ENCODE results near the gene SSRP1. TPM values are rescaled to one million over a fixed set of nuclear protein-coding genes. Genes with fewer than 3 reads are reported as not detected.

The SSRP1 gene
- total and polyA plus RNA-seq, 2 of the 13 experiments (the other 11 are each of a cell fraction or from before 2014, with no cell fraction given), result 93.6 to 129 TPM

DNA sequence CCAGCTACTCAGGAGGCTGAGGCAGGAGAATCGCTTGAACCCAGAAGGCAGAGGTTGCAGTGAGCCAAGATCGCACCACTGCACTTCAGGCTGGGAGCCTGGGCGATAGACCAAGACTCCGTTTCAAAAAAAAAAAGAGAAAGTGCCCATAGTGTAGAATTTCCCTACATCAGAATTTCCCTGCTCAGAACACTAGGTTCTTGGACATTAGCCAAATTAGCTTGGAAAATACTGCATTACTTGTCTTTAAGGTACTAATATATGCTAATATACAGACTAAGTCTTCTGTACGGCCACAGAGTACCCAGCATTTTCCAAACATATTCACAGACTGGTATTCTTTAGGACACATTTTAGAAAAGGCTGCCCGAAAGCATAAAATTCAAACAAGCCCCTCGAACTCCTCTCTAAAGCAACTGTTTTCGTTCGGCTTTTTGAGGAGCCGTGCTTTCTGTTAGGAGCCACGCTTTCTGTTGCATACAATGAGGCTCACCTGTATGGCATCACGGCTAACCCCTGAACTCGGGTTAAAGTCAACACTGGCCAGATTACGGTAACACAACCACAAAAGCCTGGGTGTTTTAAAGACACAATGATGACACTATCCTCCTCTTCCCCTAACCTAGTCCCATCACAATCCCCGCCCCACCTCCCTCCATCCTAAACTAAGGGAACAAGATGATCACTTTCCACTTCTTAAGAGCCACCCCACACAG lies 29.4 kb downstream of the SSRP1 start (continued):
- TF ChIP-seq CREB1 (IDR thresholded peaks at IDR 0.05) (no peak), CREB1 (CRISPR knock-in tag; IDR thresholded peaks at IDR 0.05) (peak; percentile 40; the same call in 1 of the 2 replicates), ZNF224 (CRISPR knock-in tag; IDR thresholded peaks at IDR 0.05) (no peak), AKAP8 (CRISPR knock-in tag; IDR thresholded peaks at IDR 0.05) (no peak)
- TF ChIP-seq, protein P1, sequence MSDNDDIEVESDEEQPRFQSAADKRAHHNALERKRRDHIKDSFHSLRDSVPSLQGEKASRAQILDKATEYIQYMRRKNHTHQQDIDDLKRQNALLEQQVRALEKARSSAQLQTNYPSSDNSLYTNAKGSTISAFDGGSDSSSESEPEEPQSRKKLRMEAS (IDR thresholded peaks at IDR 0.05), result peak; percentile 63

DNA sequence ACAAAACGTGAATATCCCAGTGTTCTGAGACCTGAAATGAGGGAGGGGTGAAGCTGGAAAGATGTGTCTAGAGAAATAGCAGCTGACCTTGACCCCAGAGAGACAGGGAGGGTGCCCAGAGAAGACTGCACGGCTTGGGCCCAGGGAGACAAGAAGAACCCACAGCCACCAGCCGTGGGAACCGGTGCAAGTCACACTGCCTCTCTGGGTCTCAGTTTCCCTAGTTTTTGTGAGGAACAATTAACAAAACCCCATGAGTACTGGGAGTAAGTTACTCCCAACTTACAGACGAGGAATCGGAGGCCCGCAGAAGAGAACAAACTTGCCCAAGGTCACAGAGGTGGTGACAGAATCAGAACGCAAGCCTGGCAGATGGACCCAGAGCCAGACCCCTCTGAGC lies 30.2 kb downstream of the SSRP1 start:
- no peak overlapping the region for H3K4me3 ChIP-seq (replicated peaks in 1 of 3; ENCODE audit: insufficient read depth in 1 of 3, low read depth in 2 of 3, low read length in 3 of 3)
- no peak overlapping the region; the same call in 1 of the 2 replicates for H3K4me2 ChIP-seq (ENCODE audit: low read depth, low read length)
- ChIA-PET POLR2A (no interaction called here), CTCF (ENCODE audit: low intra/inter-chr PET ratio, low total read pairs) (no interaction called here)
- H3K27me3 ChIP-seq (ENCODE audit: control insufficient read depth in 1 of 2, insufficient read depth in 2 of 2, low read length in 2 of 2), result no peaks in the 10 kb centered on the region
- H4K20me1 ChIP-seq (ENCODE audit: insufficient read depth, low read length), result no peaks in the 10 kb centered on the region
- H3K36me3 ChIP-seq (replicated peaks in 1 of 2; ENCODE audit: control insufficient read depth in 1 of 2, insufficient read depth in 2 of 2, low read length in 2 of 2), result peaks cover 16 to 33% of the 10 kb centered on the region in 2 experiments; a peak in 4 of 5 replicates
- no TSS peak for BruUV-seq (replicated peaks)
- no peak overlapping the region for H3K9ac ChIP-seq (ENCODE audit: insufficient read depth, low read depth, low read length)
- WGBS (ENCODE audit: low lambda C conversion rate), result 89% methylated on average over 7 of the region's 8 CpGs
- H3K79me2 ChIP-seq (ENCODE audit: insufficient read depth, low read length), result peaks cover 6% of the 10 kb centered on the region
- H2AFZ ChIP-seq (ENCODE audit: low read length), result no peak overlapping the region
- FAIRE-seq (no peak), DNase-seq (ENCODE audit: low spot score) (no peak), ATAC-seq (no peak)
- peaks cover 67% of the 10 kb centered on the region for H3K4me1 ChIP-seq (ENCODE audit: insufficient read depth, low read length)
- no peak overlapping the region for H3K27ac ChIP-seq (ENCODE audit: extremely low read length, insufficient read depth, low read length)
- intact Hi-C loops (cut with micrococcal nuclease; ENCODE audit: unreplicated experiment), result no loop called here
- in situ Hi-C loops (cut with HindIII; ENCODE audit: extremely low pct_ligation_motif_present, low pct_unique_long_range_greater_than_20kb), result no loop called here
- H3K9me3 ChIP-seq (ENCODE audit: low read length), result no peaks in the 10 kb centered on the region
- TF ChIP-seq, protein P2, sequence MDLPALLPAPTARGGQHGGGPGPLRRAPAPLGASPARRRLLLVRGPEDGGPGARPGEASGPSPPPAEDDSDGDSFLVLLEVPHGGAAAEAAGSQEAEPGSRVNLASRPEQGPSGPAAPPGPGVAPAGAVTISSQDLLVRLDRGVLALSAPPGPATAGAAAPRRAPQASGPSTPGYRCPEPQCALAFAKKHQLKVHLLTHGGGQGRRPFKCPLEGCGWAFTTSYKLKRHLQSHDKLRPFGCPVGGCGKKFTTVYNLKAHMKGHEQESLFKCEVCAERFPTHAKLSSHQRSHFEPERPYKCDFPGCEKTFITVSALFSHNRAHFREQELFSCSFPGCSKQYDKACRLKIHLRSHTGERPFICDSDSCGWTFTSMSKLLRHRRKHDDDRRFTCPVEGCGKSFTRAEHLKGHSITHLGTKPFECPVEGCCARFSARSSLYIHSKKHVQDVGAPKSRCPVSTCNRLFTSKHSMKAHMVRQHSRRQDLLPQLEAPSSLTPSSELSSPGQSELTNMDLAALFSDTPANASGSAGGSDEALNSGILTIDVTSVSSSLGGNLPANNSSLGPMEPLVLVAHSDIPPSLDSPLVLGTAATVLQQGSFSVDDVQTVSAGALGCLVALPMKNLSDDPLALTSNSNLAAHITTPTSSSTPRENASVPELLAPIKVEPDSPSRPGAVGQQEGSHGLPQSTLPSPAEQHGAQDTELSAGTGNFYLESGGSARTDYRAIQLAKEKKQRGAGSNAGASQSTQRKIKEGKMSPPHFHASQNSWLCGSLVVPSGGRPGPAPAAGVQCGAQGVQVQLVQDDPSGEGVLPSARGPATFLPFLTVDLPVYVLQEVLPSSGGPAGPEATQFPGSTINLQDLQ (CRISPR knock-in tag; IDR thresholded peaks at IDR 0.05), result no peak
- TF ChIP-seq, protein P3, sequence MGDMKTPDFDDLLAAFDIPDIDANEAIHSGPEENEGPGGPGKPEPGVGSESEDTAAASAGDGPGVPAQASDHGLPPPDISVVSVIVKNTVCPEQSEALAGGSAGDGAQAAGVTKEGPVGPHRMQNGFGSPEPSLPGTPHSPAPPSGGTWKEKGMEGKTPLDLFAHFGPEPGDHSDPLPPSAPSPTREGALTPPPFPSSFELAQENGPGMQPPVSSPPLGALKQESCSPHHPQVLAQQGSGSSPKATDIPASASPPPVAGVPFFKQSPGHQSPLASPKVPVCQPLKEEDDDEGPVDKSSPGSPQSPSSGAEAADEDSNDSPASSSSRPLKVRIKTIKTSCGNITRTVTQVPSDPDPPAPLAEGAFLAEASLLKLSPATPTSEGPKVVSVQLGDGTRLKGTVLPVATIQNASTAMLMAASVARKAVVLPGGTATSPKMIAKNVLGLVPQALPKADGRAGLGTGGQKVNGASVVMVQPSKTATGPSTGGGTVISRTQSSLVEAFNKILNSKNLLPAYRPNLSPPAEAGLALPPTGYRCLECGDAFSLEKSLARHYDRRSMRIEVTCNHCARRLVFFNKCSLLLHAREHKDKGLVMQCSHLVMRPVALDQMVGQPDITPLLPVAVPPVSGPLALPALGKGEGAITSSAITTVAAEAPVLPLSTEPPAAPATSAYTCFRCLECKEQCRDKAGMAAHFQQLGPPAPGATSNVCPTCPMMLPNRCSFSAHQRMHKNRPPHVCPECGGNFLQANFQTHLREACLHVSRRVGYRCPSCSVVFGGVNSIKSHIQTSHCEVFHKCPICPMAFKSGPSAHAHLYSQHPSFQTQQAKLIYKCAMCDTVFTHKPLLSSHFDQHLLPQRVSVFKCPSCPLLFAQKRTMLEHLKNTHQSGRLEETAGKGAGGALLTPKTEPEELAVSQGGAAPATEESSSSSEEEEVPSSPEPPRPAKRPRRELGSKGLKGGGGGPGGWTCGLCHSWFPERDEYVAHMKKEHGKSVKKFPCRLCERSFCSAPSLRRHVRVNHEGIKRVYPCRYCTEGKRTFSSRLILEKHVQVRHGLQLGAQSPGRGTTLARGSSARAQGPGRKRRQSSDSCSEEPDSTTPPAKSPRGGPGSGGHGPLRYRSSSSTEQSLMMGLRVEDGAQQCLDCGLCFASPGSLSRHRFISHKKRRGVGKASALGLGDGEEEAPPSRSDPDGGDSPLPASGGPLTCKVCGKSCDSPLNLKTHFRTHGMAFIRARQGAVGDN (CRISPR knock-in tag; IDR thresholded peaks at IDR 0.05), result no peak
- no peak for TF ChIP-seq MAFK (conservative IDR thresholded peaks at IDR 0.05 in 1 of 2, IDR thresholded peaks at IDR 0.05 in 1 of 2; ENCODE audit: low read length in 2 of 2)
- TF ChIP-seq, protein P4, sequence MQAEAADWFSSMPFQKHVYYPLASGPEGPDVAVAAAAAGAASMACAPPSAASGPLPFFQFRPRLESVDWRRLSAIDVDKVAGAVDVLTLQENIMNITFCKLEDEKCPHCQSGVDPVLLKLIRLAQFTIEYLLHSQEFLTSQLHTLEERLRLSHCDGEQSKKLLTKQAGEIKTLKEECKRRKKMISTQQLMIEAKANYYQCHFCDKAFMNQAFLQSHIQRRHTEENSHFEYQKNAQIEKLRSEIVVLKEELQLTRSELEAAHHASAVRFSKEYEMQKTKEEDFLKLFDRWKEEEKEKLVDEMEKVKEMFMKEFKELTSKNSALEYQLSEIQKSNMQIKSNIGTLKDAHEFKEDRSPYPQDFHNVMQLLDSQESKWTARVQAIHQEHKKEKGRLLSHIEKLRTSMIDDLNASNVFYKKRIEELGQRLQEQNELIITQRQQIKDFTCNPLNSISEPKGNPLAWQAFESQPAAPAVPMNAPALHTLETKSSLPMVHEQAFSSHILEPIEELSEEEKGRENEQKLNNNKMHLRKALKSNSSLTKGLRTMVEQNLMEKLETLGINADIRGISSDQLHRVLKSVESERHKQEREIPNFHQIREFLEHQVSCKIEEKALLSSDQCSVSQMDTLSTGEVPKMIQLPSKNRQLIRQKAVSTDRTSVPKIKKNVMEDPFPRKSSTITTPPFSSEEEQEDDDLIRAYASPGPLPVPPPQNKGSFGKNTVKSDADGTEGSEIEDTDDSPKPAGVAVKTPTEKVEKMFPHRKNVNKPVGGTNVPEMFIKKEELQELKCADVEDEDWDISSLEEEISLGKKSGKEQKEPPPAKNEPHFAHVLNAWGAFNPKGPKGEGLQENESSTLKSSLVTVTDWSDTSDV (CRISPR knock-in tag; IDR thresholded peaks at IDR 0.05), result no peak
- TF ChIP-seq ZNF121 (CRISPR knock-in tag; IDR thresholded peaks at IDR 0.05), result no peak
- TF ChIP-seq, protein P5, sequence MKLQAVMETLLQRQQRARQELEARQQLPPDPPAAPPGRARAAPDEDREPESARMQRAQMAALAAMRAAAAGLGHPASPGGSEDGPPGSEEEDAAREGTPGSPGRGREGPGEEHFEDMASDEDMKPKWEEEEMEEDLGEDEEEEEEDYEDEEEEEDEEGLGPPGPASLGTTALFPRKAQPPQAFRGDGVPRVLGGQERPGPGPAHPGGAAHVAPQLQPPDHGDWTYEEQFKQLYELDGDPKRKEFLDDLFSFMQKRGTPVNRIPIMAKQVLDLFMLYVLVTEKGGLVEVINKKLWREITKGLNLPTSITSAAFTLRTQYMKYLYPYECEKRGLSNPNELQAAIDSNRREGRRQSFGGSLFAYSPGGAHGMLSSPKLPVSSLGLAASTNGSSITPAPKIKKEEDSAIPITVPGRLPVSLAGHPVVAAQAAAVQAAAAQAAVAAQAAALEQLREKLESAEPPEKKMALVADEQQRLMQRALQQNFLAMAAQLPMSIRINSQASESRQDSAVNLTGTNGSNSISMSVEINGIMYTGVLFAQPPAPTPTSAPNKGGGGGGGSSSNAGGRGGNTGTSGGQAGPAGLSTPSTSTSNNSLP (IDR thresholded peaks at IDR 0.05; ENCODE audit: low read depth, low read length), result no peak

Data from HepG2 (cell line).